ENCODE results near the gene LCN10.

DNA sequence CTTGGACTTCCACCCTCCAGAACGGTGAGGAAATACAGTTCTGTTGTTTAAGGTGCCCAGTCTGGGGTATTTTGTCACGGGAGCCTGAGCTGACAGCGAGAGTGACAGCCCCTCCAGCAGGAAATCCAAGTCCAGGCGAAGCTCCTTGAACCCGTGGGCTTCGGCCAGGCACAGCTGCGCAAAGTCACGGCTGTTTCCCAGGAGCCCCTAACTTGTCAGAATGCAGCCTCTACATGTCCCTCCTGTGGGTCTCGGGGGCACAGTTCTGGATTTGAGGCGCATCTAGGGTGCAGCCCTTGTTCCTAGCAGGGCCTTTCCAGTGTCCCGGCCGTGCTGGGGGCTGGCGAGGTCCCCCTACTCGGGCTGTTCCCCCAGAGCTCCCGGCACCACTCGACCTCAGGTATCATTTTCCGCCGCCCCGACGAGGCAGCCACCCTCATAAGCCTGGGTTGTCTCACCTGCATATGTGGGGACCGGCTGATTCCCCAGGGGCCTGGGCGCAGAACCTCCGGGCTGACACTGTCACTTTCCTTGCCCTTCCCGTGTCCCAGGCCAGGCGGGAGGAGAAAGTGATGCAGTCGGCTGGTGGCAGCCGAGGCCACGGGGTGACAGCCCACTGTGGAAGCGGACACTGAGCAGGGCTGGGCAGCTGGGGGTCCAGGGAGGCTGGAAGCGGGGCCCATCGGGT lies 10.8 kb upstream of the LCN10 start:
- TF ChIP-seq SIN3A (IDR thresholded peaks at IDR 0.05; ENCODE audit: borderline replicate concordance, insufficient read depth, low read depth, low read length) = no peak
- TF ChIP-seq POLR2AphosphoS5 (IDR thresholded peaks at IDR 0.05; ENCODE audit: low read depth, low read length) = no peak
- TF ChIP-seq CTCF (IDR thresholded peaks at IDR 0.05) = no peak
- no peak for TF ChIP-seq REST (IDR thresholded peaks at IDR 0.05; ENCODE audit: insufficient read depth in 1 of 2, low read depth in 2 of 2, low read length in 1 of 2)
- no peak for TF ChIP-seq TCF7L2 (IDR thresholded peaks at IDR 0.05; ENCODE audit: low read depth, low read length)
